GM10266 (cell line): ENCODE data around the gene TBKBP1.
A peak's percentile ranks its signal among the peaks of the same experiment; 100 is the strongest.

Experiments
- DNase-seq: peaks from one replicate; pipeline ENCODE4 v3.0.0; 2012; ENCODE audit errors: extremely low spot score
- CTCF ChIP-seq: IDR thresholded peaks from 2 replicates; pipeline ENCODE4 v1.5.1; 2012; ENCODE audit warnings: mild to moderate bottlenecking, low read depth; ENCODE audit not compliant: control insufficient read depth, insufficient read depth; ENCODE audit errors: missing control alignments

TBKBP1 gene

GRCh38 chr17:47693731-47694580, at the start of gene TBKBP1:
TSS of gene TBKBP1 (plus strand) at chr17:47694161. CDS start at chr17:47696113, 1,952 bp downstream.
- no peak for TF ChIP-seq CTCF
- peak; percentile 67 for DNase-seq

- TF ChIP-seq CTCF, result no peak
- DNase-seq, result no peak
Measured at GRCh38 chr17:47644324-47644723, 49.6 kb upstream of the TBKBP1 start.

GRCh38 chr17:47649153-47649971, 44.6 kb upstream of the TBKBP1 start, which contains the start of gene KPNB1:
TSS of gene KPNB1 (plus strand) at chr17:47649919. CDS start at chr17:47650245, 326 bp downstream.
- no peak for TF ChIP-seq CTCF
- peak; percentile 93 for DNase-seq

GRCh38 chr17:47649972-47650524, 43.9 kb upstream of the TBKBP1 start:
- TF ChIP-seq CTCF, result no peak
- peak; percentile 62 for DNase-seq

- TF ChIP-seq CTCF, result no peak
- DNase-seq, result peak; percentile 92
Measured at GRCh38 chr17:47650525-47651522, 43.1 kb upstream of the TBKBP1 start.

- no peak for TF ChIP-seq CTCF
- no peak for DNase-seq
Measured at GRCh38 chr17:47651704-47652103, 42.3 kb upstream of the TBKBP1 start.
